C4-2B (cell line): ENCODE data around the gene USP6NL.

Experiments
- ZFX ChIP-seq: fragments of 450-650 bp; IDR thresholded peaks from 2 replicates; pipeline ENCODE4 v1.6.1; 2017
- TF ChIP-seq, protein P1 (sequence below): fragments of 450-650 bp; conservative IDR thresholded peaks from 2 replicates; pipeline ENCODE4 v1.5.1; 2017; ENCODE audit warnings: mild to moderate bottlenecking

GRCh38 chr10:11510736-11511135 lies 100.7 kb downstream of the USP6NL start:
- TF ChIP-seq, protein P1, sequence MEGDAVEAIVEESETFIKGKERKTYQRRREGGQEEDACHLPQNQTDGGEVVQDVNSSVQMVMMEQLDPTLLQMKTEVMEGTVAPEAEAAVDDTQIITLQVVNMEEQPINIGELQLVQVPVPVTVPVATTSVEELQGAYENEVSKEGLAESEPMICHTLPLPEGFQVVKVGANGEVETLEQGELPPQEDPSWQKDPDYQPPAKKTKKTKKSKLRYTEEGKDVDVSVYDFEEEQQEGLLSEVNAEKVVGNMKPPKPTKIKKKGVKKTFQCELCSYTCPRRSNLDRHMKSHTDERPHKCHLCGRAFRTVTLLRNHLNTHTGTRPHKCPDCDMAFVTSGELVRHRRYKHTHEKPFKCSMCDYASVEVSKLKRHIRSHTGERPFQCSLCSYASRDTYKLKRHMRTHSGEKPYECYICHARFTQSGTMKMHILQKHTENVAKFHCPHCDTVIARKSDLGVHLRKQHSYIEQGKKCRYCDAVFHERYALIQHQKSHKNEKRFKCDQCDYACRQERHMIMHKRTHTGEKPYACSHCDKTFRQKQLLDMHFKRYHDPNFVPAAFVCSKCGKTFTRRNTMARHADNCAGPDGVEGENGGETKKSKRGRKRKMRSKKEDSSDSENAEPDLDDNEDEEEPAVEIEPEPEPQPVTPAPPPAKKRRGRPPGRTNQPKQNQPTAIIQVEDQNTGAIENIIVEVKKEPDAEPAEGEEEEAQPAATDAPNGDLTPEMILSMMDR = no peak
- no peak for TF ChIP-seq ZFX
